HEK293 (cell line): ENCODE data around the gene BCL11B.
A peak's percentile ranks its signal among the peaks of the same experiment; 100 is the strongest.

Experiments used
- CTCF ChIA-PET: fragments of 350-600 bp; formaldehyde crosslinking; extraction: SDS; loops from one replicate; lab custom pipeline; 2021; ENCODE audit warnings: antibody characterized with exemption; lab: Yijun Ruan, JAX
- POLR2A ChIA-PET: fragments of 300-600 bp; formaldehyde crosslinking; extraction: SDS; loops from one replicate; lab custom pipeline; 2020; ENCODE audit warnings: antibody characterized with exemption, inconsistent platforms; lab: Yijun Ruan, JAX
- H3K27ac ChIP-seq: fragments of 200-500 bp; sonication (Bioruptor generic); 2 replicates; pipeline ENCODE4 v1.5.1; 2014; ENCODE audit warnings: low read depth, low read length, control low read depth, inconsistent platforms; ENCODE audit errors: extremely low read depth
- H3K36me3 ChIP-seq, 2 experiments: fragments of 200-500 bp in 1 of 2; sonication (Bioruptor generic) in 1 of 2; 1 replicate in 1 of 2; 2 replicates in 1 of 2; pipeline ENCODE4 v1.5.1; 2014 to 2017; ENCODE audit warnings: inconsistent platforms in 2 of 2, low read length in 2 of 2; ENCODE audit not compliant: control insufficient read depth in 2 of 2, insufficient read depth in 1 of 2
- H3K4me1 ChIP-seq: fragments of 200-500 bp; sonication (Bioruptor generic); 2 replicates; pipeline ENCODE4 v1.5.1; 2014; ENCODE audit warnings: mild to moderate bottlenecking, low read length, inconsistent platforms; ENCODE audit not compliant: control insufficient read depth, insufficient read depth
- H3K4me3 ChIP-seq: 2 replicates; pipeline ENCODE4 v1.5.1; 2011; ENCODE audit warnings: low read depth, mild to moderate bottlenecking, control low read depth, low read length, moderate library complexity
- H3K9me3 ChIP-seq: fragments of 200-500 bp; sonication (Bioruptor generic); 2 replicates; pipeline ENCODE4 v1.5.1; 2014; ENCODE audit warnings: low read depth, low read length, inconsistent platforms; ENCODE audit not compliant: control insufficient read depth, insufficient read depth
- HOXC10 ChIP-seq: sonication (generic); formaldehyde crosslinking; IDR thresholded peaks from 2 replicates; pipeline ENCODE4 v1.8.1; 2023; ENCODE audit warnings: mild to moderate bottlenecking, missing genetic modification reagents
- HOXD13 ChIP-seq: sonication (generic); formaldehyde crosslinking; IDR thresholded peaks from 2 replicates; pipeline ENCODE4 v1.8.0; 2022; ENCODE audit warnings: missing genetic modification reagents, borderline replicate concordance
- PBX3 ChIP-seq: sonication (generic); formaldehyde crosslinking; IDR thresholded peaks from 2 replicates; pipeline ENCODE4 v1.8.1; 2022; ENCODE audit warnings: mild to moderate bottlenecking, moderate library complexity, missing genetic modification reagents
- TRIM28 ChIP-seq: IDR thresholded peaks from 2 replicates; pipeline ENCODE4 v1.6.1; 2011; ENCODE audit warnings: low read length, control low read depth, borderline replicate concordance
- YY1 ChIP-seq: fragments of 450-650 bp; formaldehyde crosslinking; IDR thresholded peaks from 2 replicates; pipeline ENCODE4 v1.5.1; 2018; ENCODE audit warnings: missing biosample characterization, missing genetic modification characterization
- ZBTB7A ChIP-seq: fragments of 450-650 bp; formaldehyde crosslinking; IDR thresholded peaks from 2 replicates; pipeline ENCODE4 v1.5.1; 2016; ENCODE audit warnings: low read depth, missing biosample characterization, missing genetic modification characterization
- ZFHX2 ChIP-seq: fragments of 450-650 bp; formaldehyde crosslinking; conservative IDR thresholded peaks from 2 replicates; pipeline ENCODE4 v1.5.1; 2016; ENCODE audit warnings: missing biosample characterization, missing genetic modification characterization
- ZFP3 ChIP-seq: fragments of 450-650 bp; formaldehyde crosslinking; IDR thresholded peaks from 2 replicates; pipeline ENCODE4 v1.5.1; 2016; ENCODE audit warnings: low read depth, missing biosample characterization, missing genetic modification characterization
- ZFP37 ChIP-seq: fragments of 450-650 bp; formaldehyde crosslinking; IDR thresholded peaks from 2 replicates; pipeline ENCODE4 v1.5.1; 2016; ENCODE audit warnings: missing biosample characterization, missing genetic modification characterization
- ZNF148 ChIP-seq: fragments of 450-650 bp; formaldehyde crosslinking; IDR thresholded peaks from 2 replicates; pipeline ENCODE4 v1.5.0; 2017; ENCODE audit warnings: missing biosample characterization, missing genetic modification characterization, borderline replicate concordance
- ZNF19 ChIP-seq: fragments of 450-650 bp; formaldehyde crosslinking; IDR thresholded peaks from 2 replicates; pipeline ENCODE4; 2016; ENCODE audit warnings: missing biosample characterization, missing genetic modification characterization, low read depth
- ZNF221 ChIP-seq: fragments of 450-650 bp; formaldehyde crosslinking; IDR thresholded peaks from 2 replicates; pipeline ENCODE4 v1.5.1; 2017; ENCODE audit warnings: missing biosample characterization, missing genetic modification characterization, borderline replicate concordance
- ZNF223 ChIP-seq: fragments of 450-650 bp; formaldehyde crosslinking; IDR thresholded peaks from 2 replicates; pipeline ENCODE4 v1.5.1; 2016; ENCODE audit warnings: missing biosample characterization, missing genetic modification characterization
- ZNF280C ChIP-seq: fragments of 450-650 bp; formaldehyde crosslinking; IDR thresholded peaks from 2 replicates; pipeline ENCODE4 v1.5.1; 2016; ENCODE audit warnings: missing biosample characterization, missing genetic modification characterization
- ZNF311 ChIP-seq: fragments of 450-650 bp; formaldehyde crosslinking; IDR thresholded peaks from 2 replicates; pipeline ENCODE4 v1.5.1; 2017; ENCODE audit warnings: missing biosample characterization, missing genetic modification characterization, borderline replicate concordance
- ZNF513 ChIP-seq: fragments of 450-650 bp; IDR thresholded peaks from 2 replicates; pipeline ENCODE4 v1.5.1; 2018; ENCODE audit warnings: missing biosample characterization, missing genetic modification characterization
- ZNF561 ChIP-seq: fragments of 450-650 bp; IDR thresholded peaks from 2 replicates; pipeline ENCODE4 v1.5.1; 2018; ENCODE audit warnings: missing biosample characterization, missing genetic modification characterization, borderline replicate concordance
- ZNF677 ChIP-seq: fragments of 450-650 bp; IDR thresholded peaks from 2 replicates; pipeline ENCODE4 v1.5.0; 2018; ENCODE audit warnings: missing biosample characterization, mild to moderate bottlenecking, missing genetic modification characterization, moderate library complexity
- ZNF692 ChIP-seq: fragments of 450-650 bp; formaldehyde crosslinking; IDR thresholded peaks from 2 replicates; pipeline ENCODE4 v1.5.1; 2016; ENCODE audit warnings: missing biosample characterization, missing genetic modification characterization
- ZNF792 ChIP-seq: fragments of 450-650 bp; formaldehyde crosslinking; IDR thresholded peaks from 2 replicates; pipeline ENCODE4 v1.5.1; 2016; ENCODE audit warnings: missing biosample characterization, missing genetic modification characterization
- ZSCAN18 ChIP-seq: fragments of 450-650 bp; formaldehyde crosslinking; IDR thresholded peaks from 2 replicates; pipeline ENCODE4 v1.5.1; 2016; ENCODE audit warnings: missing biosample characterization, missing genetic modification characterization

Gene BCL11B

GRCh38 chr14:99230208-99231151 is 41.5 kb downstream of the BCL11B start:
- Histone ChIP-seq H3K4me1 (peaks cover 30% of the 10 kb centered on the region), H3K9me3 (no peaks in the 10 kb centered on the region)
- POLR2A ChIA-PET, result interaction anchor here (0.6 kb wide), 1 partner anchor 360 kb away, joined by 3 read pairs; no protein-coding TSS in a partner anchor
- TF ChIP-seq ZNF792 (tag by site-specific recombination), result no peak
- no peak for TF ChIP-seq HOXD13
- TF ChIP-seq, all 188 proteins: peak for 0
- peaks cover 0 to 3% of the 10 kb centered on the region in 2 experiments; a peak in 1 of 3 replicates for H3K36me3 ChIP-seq
- no peak overlapping the region for H3K4me3 ChIP-seq
- CTCF ChIA-PET, result interaction anchor here (0.6 kb wide), 2 partner anchors 37 to 1073 kb away, joined by 3 to 4 read pairs; no protein-coding TSS in a partner anchor
- H3K27ac ChIP-seq, result peak overlapping the region; percentile 13; the same call in 1 of the 2 replicates

GRCh38 chr14:99229654-99230207 is 42.3 kb downstream of the BCL11B start:
- peaks cover 0 to 3% of the 10 kb centered on the region in 2 experiments; a peak in 1 of 3 replicates for H3K36me3 ChIP-seq
- CTCF ChIA-PET, result interaction anchor here (0.6 to 1.2 kb wide), 3 partner anchors 37 to 1074 kb away, joined by 3 to 4 read pairs (median 3); partner anchors contain the start of gene BCL11B
- peak overlapping the region; percentile 13; the same call in 1 of the 2 replicates for H3K27ac ChIP-seq
- H3K4me1 ChIP-seq, result peaks cover 30% of the 10 kb centered on the region
- no peaks in the 10 kb centered on the region for H3K9me3 ChIP-seq
- no peak overlapping the region for H3K4me3 ChIP-seq
- POLR2A ChIA-PET, result no interaction called here
- no peak for TF ChIP-seq ZFHX2 (tag by site-specific recombination)
- TF ChIP-seq ZNF280C (tag by site-specific recombination), result no peak
- TF ChIP-seq ZNF561 (tag by site-specific recombination), result no peak
- no peak for TF ChIP-seq ZNF311
- TF ChIP-seq ZBTB7A (tag by site-specific recombination), result no peak
- no peak for TF ChIP-seq ZNF513
- no peak for TF ChIP-seq HOXC10 (CRISPR knock-in tag)
- no peak for TF ChIP-seq ZFP37 (tag by site-specific recombination)
- TF ChIP-seq HOXD13, result no peak
- no peak for TF ChIP-seq ZNF677
- no peak for TF ChIP-seq ZSCAN18
- TF ChIP-seq ZNF19 (tag by site-specific recombination), result no peak
- TF ChIP-seq ZNF221 (tag by site-specific recombination), result no peak
- no peak for TF ChIP-seq TRIM28
- no peak for TF ChIP-seq ZFP3
- TF ChIP-seq PBX3 (CRISPR knock-in tag), result no peak
- 0 out of 2 replicates have a peak, but pooled peaks have one; percentile 33 for TF ChIP-seq ZNF692
- no peak for TF ChIP-seq ZNF223 (tag by site-specific recombination)
- no peak for TF ChIP-seq ZNF148 (tag by site-specific recombination)
- TF ChIP-seq YY1 (tag by site-specific recombination), result no peak
